DOHH2 (cell line): ENCODE results near the gene AFAP1.

Experiments
- H3F3A ChIP-seq: fragments of 200-600 bp; sonication (generic), shearing (Covaris generic); 2 replicates; pipeline ENCODE4 v1.6.0; 2016; ENCODE audit warnings: antibody characterized with exemption, mild to moderate bottlenecking; ENCODE audit not compliant: control insufficient read depth, insufficient read depth
- H3K27ac ChIP-seq: fragments of 200-600 bp; sonication (generic); 2 replicates; pipeline ENCODE4 v1.5.1; 2014; ENCODE audit warnings: low read depth, mild to moderate bottlenecking, low read length, moderate library complexity
- H3K27me3 ChIP-seq: fragments of 200-600 bp; sonication (generic); 2 replicates; pipeline ENCODE4 v1.6.1; 2014; ENCODE audit warnings: mild to moderate bottlenecking, low read length, mixed read lengths; ENCODE audit not compliant: control insufficient read depth
- H3K36me3 ChIP-seq: fragments of 200-600 bp; sonication (generic); 2 replicates; pipeline ENCODE4 v1.6.1; 2014; ENCODE audit warnings: mild to moderate bottlenecking, low read length, moderate library complexity, mixed read lengths; ENCODE audit not compliant: control insufficient read depth
- H3K4me1 ChIP-seq: fragments of 200-600 bp; sonication (generic); 2 replicates; pipeline ENCODE4 v1.6.1; 2014; ENCODE audit warnings: mild to moderate bottlenecking, low read length, mixed read lengths; ENCODE audit not compliant: control insufficient read depth
- H3K4me2 ChIP-seq: fragments of 200-600 bp; sonication (generic); 2 replicates; pipeline ENCODE4 v1.6.0; 2014; ENCODE audit warnings: mild to moderate bottlenecking, low read length, moderate library complexity
- H3K4me3 ChIP-seq: fragments of 200-600 bp; sonication (generic); 2 replicates; pipeline ENCODE4 v1.5.1; 2014; ENCODE audit warnings: mild to moderate bottlenecking, low read length, mixed read lengths
- H3K79me2 ChIP-seq: fragments of 200-600 bp; sonication (generic); 2 replicates; pipeline ENCODE4 v1.6.1; 2014; ENCODE audit warnings: mild to moderate bottlenecking, low read length, mixed read lengths; ENCODE audit not compliant: control insufficient read depth
- H3K9me2 ChIP-seq: fragments of 200-600 bp; sonication (generic); replicated peaks from 2 replicates; pipeline ENCODE4 v1.6.1; 2014; ENCODE audit warnings: mild to moderate bottlenecking, low read length, mixed read lengths; ENCODE audit not compliant: control insufficient read depth
- H3K9me3 ChIP-seq: fragments of 200-600 bp; sonication (generic); 2 replicates; pipeline ENCODE4 v1.6.1; 2014; ENCODE audit warnings: antibody characterized with exemption, low read length, mixed read lengths; ENCODE audit not compliant: control insufficient read depth, insufficient read depth
- H4K20me1 ChIP-seq: fragments of 200-600 bp; sonication (generic); 2 replicates; pipeline ENCODE4 v1.6.0; 2014; ENCODE audit warnings: low read depth, mild to moderate bottlenecking, antibody characterized with exemption, low read length, moderate library complexity; ENCODE audit not compliant: control insufficient read depth, insufficient read depth
- EZH2phosphoT487 ChIP-seq: fragments of 200-600 bp; sonication (generic); IDR thresholded peaks from 2 replicates; pipeline ENCODE4 v1.6.1; 2017; ENCODE audit warnings: borderline replicate concordance, mild to moderate bottlenecking, antibody characterized with exemption, low read length, moderate library complexity, mixed read lengths
- TF ChIP-seq, protein P1 (sequence below): fragments of 200-600 bp; sonication (generic); IDR thresholded peaks from one replicate; pipeline ENCODE4 v1.5.1; 2014; ENCODE audit warnings: antibody characterized with exemption, mild to moderate bottlenecking, low read depth, low read length; ENCODE audit not compliant: poor library complexity, severe bottlenecking

AFAP1 gene

DNA sequence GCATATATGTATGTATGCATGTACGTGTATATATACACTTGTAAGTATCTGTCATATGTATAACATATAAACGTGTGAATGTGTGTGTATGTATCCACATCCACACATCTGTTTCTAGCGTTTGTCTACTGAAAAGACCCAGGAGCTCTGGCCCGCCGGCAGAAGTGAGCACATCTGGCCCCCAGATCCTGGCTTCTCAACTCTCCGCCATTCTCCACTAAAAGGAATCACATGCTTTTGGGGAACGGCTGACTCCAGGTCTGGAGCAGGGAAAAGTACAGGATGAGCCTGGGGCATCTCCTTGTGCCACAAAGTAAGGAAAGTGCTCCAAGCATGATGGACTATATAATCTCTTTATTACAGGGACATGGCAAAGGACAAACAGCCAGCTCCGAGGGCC is 143.7 kb downstream of the AFAP1 start:
- Histone ChIP-seq H3K27ac (no peak overlapping the region), H3K36me3 (no peaks in the 10 kb centered on the region), H3K4me2 (no peak overlapping the region), H3K27me3 (no peaks in the 10 kb centered on the region), H3F3A (peaks cover 21% of the 10 kb centered on the region), H3K9me3 (peaks cover 4% of the 10 kb centered on the region), H3K4me1 (peaks cover 50% of the 10 kb centered on the region), H3K79me2 (no peaks in the 10 kb centered on the region), H3K9me2 (no peaks in the 10 kb centered on the region), H3K4me3 (no peak overlapping the region), H4K20me1 (no peaks in the 10 kb centered on the region)
- no peak for TF ChIP-seq EZH2phosphoT487
- TF ChIP-seq, protein P1, sequence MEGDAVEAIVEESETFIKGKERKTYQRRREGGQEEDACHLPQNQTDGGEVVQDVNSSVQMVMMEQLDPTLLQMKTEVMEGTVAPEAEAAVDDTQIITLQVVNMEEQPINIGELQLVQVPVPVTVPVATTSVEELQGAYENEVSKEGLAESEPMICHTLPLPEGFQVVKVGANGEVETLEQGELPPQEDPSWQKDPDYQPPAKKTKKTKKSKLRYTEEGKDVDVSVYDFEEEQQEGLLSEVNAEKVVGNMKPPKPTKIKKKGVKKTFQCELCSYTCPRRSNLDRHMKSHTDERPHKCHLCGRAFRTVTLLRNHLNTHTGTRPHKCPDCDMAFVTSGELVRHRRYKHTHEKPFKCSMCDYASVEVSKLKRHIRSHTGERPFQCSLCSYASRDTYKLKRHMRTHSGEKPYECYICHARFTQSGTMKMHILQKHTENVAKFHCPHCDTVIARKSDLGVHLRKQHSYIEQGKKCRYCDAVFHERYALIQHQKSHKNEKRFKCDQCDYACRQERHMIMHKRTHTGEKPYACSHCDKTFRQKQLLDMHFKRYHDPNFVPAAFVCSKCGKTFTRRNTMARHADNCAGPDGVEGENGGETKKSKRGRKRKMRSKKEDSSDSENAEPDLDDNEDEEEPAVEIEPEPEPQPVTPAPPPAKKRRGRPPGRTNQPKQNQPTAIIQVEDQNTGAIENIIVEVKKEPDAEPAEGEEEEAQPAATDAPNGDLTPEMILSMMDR = no peak

DNA sequence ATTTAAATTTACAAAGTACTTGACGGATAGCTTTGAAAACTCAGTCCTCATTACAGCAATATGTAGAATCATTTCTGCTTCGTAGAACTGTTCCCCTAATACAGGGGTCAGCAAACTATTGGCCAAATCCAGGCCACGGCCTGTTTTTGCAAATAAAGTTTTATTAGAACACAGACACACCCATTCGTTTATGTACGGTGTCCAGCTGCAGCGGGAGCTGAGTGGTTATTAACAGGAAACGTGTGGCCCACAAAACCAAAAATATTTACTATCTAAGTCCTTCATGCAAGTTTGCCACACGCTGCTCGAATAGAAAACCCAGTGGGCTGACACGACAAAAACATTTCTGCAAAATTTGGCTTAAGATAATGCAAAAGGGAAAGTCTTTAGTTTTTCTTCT is 146.5 kb downstream of the AFAP1 start:
- H3K36me3 ChIP-seq = no peaks in the 10 kb centered on the region
- H3K4me2 ChIP-seq = peak overlapping the region; percentile 81
- no peaks in the 10 kb centered on the region for H3K27me3 ChIP-seq
- no peaks in the 10 kb centered on the region for H4K20me1 ChIP-seq
- TF ChIP-seq, protein P1 = no peak
- TF ChIP-seq EZH2phosphoT487 = no peak
- peak overlapping the region; percentile 66 for H3K4me3 ChIP-seq
- no peaks in the 10 kb centered on the region for H3K79me2 ChIP-seq
- no peaks in the 10 kb centered on the region for H3K9me2 ChIP-seq
- peak overlapping the region; percentile 84 for H3K27ac ChIP-seq
- H3K4me1 ChIP-seq = peaks cover 46% of the 10 kb centered on the region
- H3K9me3 ChIP-seq = peaks cover under 1% of the 10 kb centered on the region
- H3F3A ChIP-seq = peaks cover 21% of the 10 kb centered on the region

DNA sequence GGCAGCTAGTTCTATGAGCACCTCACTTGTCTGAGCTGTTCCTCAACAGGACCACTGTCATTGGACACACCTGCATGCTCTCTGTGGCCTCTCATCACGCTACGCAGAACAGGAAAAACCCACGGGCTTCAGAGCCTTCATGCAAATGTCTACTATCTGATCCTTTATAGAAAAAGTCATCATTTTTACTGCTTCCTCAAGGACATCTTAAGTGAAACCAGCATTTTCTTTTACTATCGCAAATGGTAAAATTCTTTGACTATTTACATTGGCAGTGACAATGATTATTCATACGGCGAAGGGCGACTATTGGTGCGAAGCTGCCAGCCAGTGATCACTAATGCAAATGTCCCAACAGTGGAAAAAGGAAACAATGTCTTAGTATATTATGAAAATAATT is 147.0 kb downstream of the AFAP1 start:
- H3K27ac ChIP-seq = peak overlapping the region; percentile 84
- peaks cover 21% of the 10 kb centered on the region for H3F3A ChIP-seq

More for the DNA sequence above, 147.0 kb downstream of the AFAP1 start:
- Histone ChIP-seq H3K27me3 (no peaks in the 10 kb centered on the region), H3K4me1 (peaks cover 46% of the 10 kb centered on the region), H4K20me1 (no peaks in the 10 kb centered on the region), H3K36me3 (no peaks in the 10 kb centered on the region), H3K9me2 (no peaks in the 10 kb centered on the region), H3K4me3 (peak overlapping the region; percentile 66), H3K4me2 (peak overlapping the region; percentile 81), H3K79me2 (no peaks in the 10 kb centered on the region), H3K9me3 (no peaks in the 10 kb centered on the region)
- TF ChIP-seq, protein P1 = no peak
- no peak for TF ChIP-seq EZH2phosphoT487
